ENCODE measurements around the gene GTF2F1. TPM values are rescaled to one million over a fixed set of nuclear protein-coding genes. Genes with fewer than 3 reads are reported as not detected.

The GTF2F1 gene
- polyA plus RNA-seq, 1 of the 3 experiments (the other 2 are of a cell fraction): 104 TPM

DNA sequence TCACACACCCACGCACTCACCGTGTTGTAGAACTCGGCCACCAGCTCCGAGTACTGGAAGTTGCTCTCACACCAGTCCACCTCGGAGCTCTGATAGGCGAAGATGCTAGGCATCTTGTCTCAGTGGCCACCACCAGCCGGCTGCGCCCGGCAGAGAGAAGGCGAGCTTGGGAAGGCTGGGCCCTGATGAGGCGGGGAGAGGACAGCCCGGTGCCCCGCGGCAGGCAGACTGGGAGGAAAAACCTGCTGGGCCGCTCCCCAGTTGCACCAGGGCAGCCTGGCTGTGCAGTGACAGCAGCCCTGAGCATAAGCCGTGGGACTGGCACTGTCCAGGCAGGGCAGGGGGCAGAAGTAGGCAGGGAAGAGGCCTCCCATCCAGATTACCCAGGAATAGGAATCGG lies 59.5 kb downstream of the GTF2F1 start, which contains the start of gene ACER1:
ACER1 (minus strand) TSS at position 174 of the 400 bp plus-strand sequence; CDS start at position 113, 61 bp downstream.
- no peak within 1 kb of the TSS for H3K4me2 ChIP-seq
- H3K9me2 ChIP-seq: no peaks in the 10 kb centered on the region
- no peaks in the 10 kb centered on the region for H3K9me3 ChIP-seq
- CTCF ChIA-PET: no interaction called here
- peaks cover 11% of the 10 kb centered on the region; the same call in 1 of the 2 replicates for H3K27me3 ChIP-seq (ENCODE audit: insufficient read depth)
- no peaks in the 10 kb centered on the region for H4K20me1 ChIP-seq (ENCODE audit: insufficient read depth)
- H3K4me3 ChIP-seq (ENCODE audit: low read depth in 2 of 2, low read length in 1 of 2): no peak within 1 kb of the TSS
- no peak within 1 kb of the TSS for H3K27ac ChIP-seq (ENCODE audit: low read depth in 2 of 2, low read length in 1 of 2)
- H3K36me3 ChIP-seq (replicated peaks in 1 of 2; ENCODE audit: control insufficient read depth in 1 of 2, insufficient read depth in 2 of 2, low read length in 1 of 2): no peaks in the 10 kb centered on the region
- no peaks in the 10 kb centered on the region for H3K79me2 ChIP-seq (ENCODE audit: insufficient read depth)
- no peaks in the 10 kb centered on the region for H3F3A ChIP-seq (replicated peaks; ENCODE audit: insufficient read depth)
- no peak within 1 kb of the TSS for H3K9ac ChIP-seq
- no peak for TF ChIP-seq EP300 (IDR thresholded peaks at IDR 0.05; ENCODE audit: borderline replicate concordance in 1 of 2, low read depth in 1 of 2, low read length in 1 of 2)
- no peak for TF ChIP-seq FOXJ3 (CRISPR knock-in tag; IDR thresholded peaks at IDR 0.05)
- TF ChIP-seq EZH2phosphoT487 (IDR thresholded peaks at IDR 0.05; ENCODE audit: borderline replicate concordance, low read depth): no peak
- TF ChIP-seq POLR2AphosphoS5 (IDR thresholded peaks at IDR 0.05; ENCODE audit: low read depth, low read length): no peak
- no peak for TF ChIP-seq REST (IDR thresholded peaks at IDR 0.05; ENCODE audit: low read depth, low read length)
- TF ChIP-seq, protein P1, sequence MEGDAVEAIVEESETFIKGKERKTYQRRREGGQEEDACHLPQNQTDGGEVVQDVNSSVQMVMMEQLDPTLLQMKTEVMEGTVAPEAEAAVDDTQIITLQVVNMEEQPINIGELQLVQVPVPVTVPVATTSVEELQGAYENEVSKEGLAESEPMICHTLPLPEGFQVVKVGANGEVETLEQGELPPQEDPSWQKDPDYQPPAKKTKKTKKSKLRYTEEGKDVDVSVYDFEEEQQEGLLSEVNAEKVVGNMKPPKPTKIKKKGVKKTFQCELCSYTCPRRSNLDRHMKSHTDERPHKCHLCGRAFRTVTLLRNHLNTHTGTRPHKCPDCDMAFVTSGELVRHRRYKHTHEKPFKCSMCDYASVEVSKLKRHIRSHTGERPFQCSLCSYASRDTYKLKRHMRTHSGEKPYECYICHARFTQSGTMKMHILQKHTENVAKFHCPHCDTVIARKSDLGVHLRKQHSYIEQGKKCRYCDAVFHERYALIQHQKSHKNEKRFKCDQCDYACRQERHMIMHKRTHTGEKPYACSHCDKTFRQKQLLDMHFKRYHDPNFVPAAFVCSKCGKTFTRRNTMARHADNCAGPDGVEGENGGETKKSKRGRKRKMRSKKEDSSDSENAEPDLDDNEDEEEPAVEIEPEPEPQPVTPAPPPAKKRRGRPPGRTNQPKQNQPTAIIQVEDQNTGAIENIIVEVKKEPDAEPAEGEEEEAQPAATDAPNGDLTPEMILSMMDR (IDR thresholded peaks at IDR 0.05): no peak
- TF ChIP-seq IRF3 (IDR thresholded peaks at IDR 0.05; ENCODE audit: low read depth, low read length): no peak
- TF ChIP-seq NFIC (IDR thresholded peaks at IDR 0.05; ENCODE audit: borderline replicate concordance): no peak
- H3K4me1 ChIP-seq (ENCODE audit: control insufficient read depth in 1 of 2, insufficient read depth in 2 of 2, low read depth in 1 of 2, low read length in 1 of 2): no peaks in the 10 kb centered on the region
- POLR2A ChIA-PET: no interaction called here
- DNase-seq: no peak
- no peak within 1 kb of the TSS for H2AFZ ChIP-seq (ENCODE audit: low read depth)
- 29% methylated on average over 4 of the region's 17 CpGs for WGBS (ENCODE audit: low lambda C conversion rate)

Small RNA genes within 50 kb of the gene (small RNA-seq; reads per million reads assigned to genes)
- gene MIR6790: 0 reads per million in 7 experiments
- gene MIR6885: 0 to 0.43 (median 0) reads per million in 7 experiments

Other genes with a start within 250 kb of the GTF2F1 start
- gene MLLT1, start 113.2 kb downstream of the GTF2F1 start, polyA plus RNA-seq (2012; rRNA removed): 12.7 and 19.0 TPM in 2 replicates
- gene ACER1, start 59.6 kb downstream of the GTF2F1 start, polyA plus RNA-seq (2012; rRNA removed): not detected in 2 replicates
- 89.7 and 136 TPM in 2 replicates for gene CLPP, start 31.6 kb downstream of the GTF2F1 start, polyA plus RNA-seq (2012; rRNA removed)
- gene ALKBH7, start 20.4 kb downstream of the GTF2F1 start, polyA plus RNA-seq (2012; rRNA removed): 37.2 and 46.0 TPM in 2 replicates
- gene PSPN, start 17.2 kb downstream of the GTF2F1 start, polyA plus RNA-seq (2012; rRNA removed): 0.41 and 0.59 TPM in 2 replicates
- gene KHSRP, start 31.6 kb upstream of the GTF2F1 start, polyA plus RNA-seq (2012; rRNA removed): 57.1 and 96.8 TPM in 2 replicates
- gene SLC25A41, start 40.6 kb upstream of the GTF2F1 start, polyA plus RNA-seq (2012; rRNA removed): 0.06 and 0.12 TPM in 2 replicates
- 9.4 and 10.9 TPM in 2 replicates for gene SLC25A23, start 66.6 kb upstream of the GTF2F1 start, polyA plus RNA-seq (2012; rRNA removed)
- not detected in 2 replicates for gene CRB3, start 71.1 kb upstream of the GTF2F1 start, polyA plus RNA-seq (2012; rRNA removed)
- 0.05 and 0.11 TPM in 2 replicates for gene DENND1C, start 88.6 kb upstream of the GTF2F1 start, polyA plus RNA-seq (2012; rRNA removed)
- gene TUBB4A, start 109.1 kb upstream of the GTF2F1 start, polyA plus RNA-seq (2012; rRNA removed): 2.3 and 4.5 TPM in 2 replicates
- gene TNFSF9, start 137.9 kb upstream of the GTF2F1 start, polyA plus RNA-seq (2012; rRNA removed): 9.9 and 10.7 TPM in 2 replicates
- 117 and 142 TPM in 2 replicates for gene CD70, start 198.0 kb upstream of the GTF2F1 start, polyA plus RNA-seq (2012; rRNA removed)